Measurements from ENCODE around the gene SLC23A1. TPM values are rescaled to one million over a fixed set of nuclear protein-coding genes. Genes with fewer than 3 reads are reported as not detected.
A peak's percentile ranks its signal among the peaks of the same experiment; 100 is the strongest.

SLC23A1 gene
- total and polyA plus RNA-seq, 7 donors, result 0.03 TPM; not detected in 6

- H3K4me1 ChIP-seq, result peaks cover 33% of the 10 kb centered on the region
- WGBS, 3 donors, result 60 to 68% (median 64%) methylated on average over 7 of the region's 7 CpGs
Measured at GRCh38 chr5:139371482-139372435, 11.3 kb downstream of the SLC23A1 start.

GRCh38 chr5:139369181-139369580 lies 13.9 kb downstream of the SLC23A1 start:
- Histone ChIP-seq H3K4me3 (no peak overlapping the region), H3K27ac (peak overlapping the region; percentile 33), H3K36me3 (ENCODE audit: insufficient read depth in 1 of 2, low read depth in 1 of 2) (peaks cover 11 to 80% of the 10 kb centered on the region in 2 donors), H3K4me1 (peaks cover 28% of the 10 kb centered on the region), H3K27me3 (ENCODE audit: insufficient read depth in 3 of 3, low read length in 2 of 3) (no peaks in the 10 kb centered on the region), H3K9me3 (no peaks in the 10 kb centered on the region)
- intact Hi-C loops (cut with DNase I), result no loop called here
- DNase-seq, result no peak
- WGBS, 3 donors, result 49 to 86% (median 53%) methylated on average over 1 of the region's 1 CpG
- no peak for TF ChIP-seq CTCF (IDR thresholded peaks at IDR 0.05)
- ATAC-seq, result no peak

More at GRCh38 chr5:139371482-139372435, 11.3 kb downstream of the SLC23A1 start:
- Histone ChIP-seq H3K4me3 (no peak overlapping the region), H3K9me3 (no peaks in the 10 kb centered on the region), H3K27ac (peak overlapping the region; percentile 77), H3K27me3 (ENCODE audit: insufficient read depth in 3 of 3, low read length in 2 of 3) (no peaks in the 10 kb centered on the region), H3K36me3 (ENCODE audit: insufficient read depth in 1 of 2, low read depth in 1 of 2) (peaks cover under 1 to 54% of the 10 kb centered on the region in 2 donors)
- DNase-seq (no peak), ATAC-seq (no peak)
- TF ChIP-seq CTCF (IDR thresholded peaks at IDR 0.05), result no peak
- intact Hi-C loops (cut with DNase I), result no loop called here

GRCh38 chr5:139368613-139369012 lies 14.5 kb downstream of the SLC23A1 start:
- DNase-seq, result no peak
- Histone ChIP-seq H3K27me3 (ENCODE audit: insufficient read depth in 3 of 3, low read length in 2 of 3) (no peaks in the 10 kb centered on the region), H3K4me1 (peaks cover 23% of the 10 kb centered on the region), H3K9me3 (no peaks in the 10 kb centered on the region), H3K4me3 (no peak overlapping the region), H3K27ac (peak overlapping the region; percentile 33), H3K36me3 (ENCODE audit: insufficient read depth in 1 of 2, low read depth in 1 of 2) (peaks cover 11 to 85% of the 10 kb centered on the region in 2 donors)
- TF ChIP-seq CTCF (IDR thresholded peaks at IDR 0.05), result no peak
- 35 to 70% (median 40%) methylated on average over 2 of the region's 2 CpGs for WGBS, 3 donors
- intact Hi-C loops (cut with DNase I), result no loop called here
- ATAC-seq, result peak in 3 of 4 donors; percentile 17 to 52 (median 29)

- ATAC-seq, result no peak
- DNase-seq, result no peak
- Histone ChIP-seq H3K4me3 (no peak overlapping the region), H3K36me3 (ENCODE audit: insufficient read depth in 1 of 2, low read depth in 1 of 2) (peaks cover 11 to 60% of the 10 kb centered on the region in 2 donors), H3K27me3 (ENCODE audit: insufficient read depth in 3 of 3, low read length in 2 of 3) (no peaks in the 10 kb centered on the region), H3K4me1 (peaks cover 11% of the 10 kb centered on the region), H3K9me3 (no peaks in the 10 kb centered on the region), H3K27ac (no peak overlapping the region)
- intact Hi-C loops (cut with DNase I), result no loop called here
- 74 to 82% (median 79%) methylated on average over 2 of the region's 2 CpGs for WGBS, 3 donors
- no peak for TF ChIP-seq CTCF (IDR thresholded peaks at IDR 0.05)
Measured at GRCh38 chr5:139364466-139364865, 18.6 kb downstream of the SLC23A1 start.

All from psoas muscle (tissue), 8 donors.